Retina (tissue), 1 donor: ENCODE data around the gene ADH1B.
A peak's percentile ranks its signal among the peaks of the same experiment; 100 is the strongest.
"Not testable (repeated sequence)": the region's sequence is repeated elsewhere in the genome, so short reads cannot be mapped to it uniquely, and the experiment has no call there.

ENCODE experiments used
- DNase-seq: peaks from one replicate; pipeline ENCODE4 v3.0.0-alpha.2; 2016

ADH1B gene

GRCh38 chr4:99321241-99322191 is at the start of gene ADH1B:
Gene ADH1B (minus strand): TSS chr4:99321401. CDS start chr4:99321331, 70 bp downstream.
- no peak for DNase-seq

- not testable (repeated sequence) for DNase-seq
Observed at GRCh38 chr4:99367817-99368216, 46.6 kb upstream of the ADH1B start.

- no peak for DNase-seq
Observed at GRCh38 chr4:99366491-99366890, 45.3 kb upstream of the ADH1B start.

- no peak for DNase-seq
Observed at GRCh38 chr4:99362768-99363167, 41.6 kb upstream of the ADH1B start.

- DNase-seq = no peak
Observed at GRCh38 chr4:99361899-99362275, 40.7 kb upstream of the ADH1B start.

GRCh38 chr4:99361268-99361898 is 40.2 kb upstream of the ADH1B start:
- no peak for DNase-seq

- DNase-seq = no peak
Observed at GRCh38 chr4:99359480-99360204, 38.4 kb upstream of the ADH1B start.

GRCh38 chr4:99357948-99358347 is 36.7 kb upstream of the ADH1B start:
- DNase-seq = no peak

- no peak for DNase-seq
Observed at GRCh38 chr4:99356992-99357391, 35.8 kb upstream of the ADH1B start.

GRCh38 chr4:99356149-99356548 is 34.9 kb upstream of the ADH1B start:
- DNase-seq = not testable (repeated sequence)

GRCh38 chr4:99352602-99353537 is 31.7 kb upstream of the ADH1B start, which contains the start of gene ADH1C:
Gene ADH1C (minus strand): TSS chr4:99352746. CDS start chr4:99352675, 71 bp downstream.
- peak; percentile 15 for DNase-seq

- no peak for DNase-seq
Observed at GRCh38 chr4:99351487-99351886, 30.3 kb upstream of the ADH1B start.

- no peak for DNase-seq
Observed at GRCh38 chr4:99349338-99349737, 28.1 kb upstream of the ADH1B start.

GRCh38 chr4:99342624-99343023 is 21.4 kb upstream of the ADH1B start:
- DNase-seq = not testable (repeated sequence)

- DNase-seq = no peak
Observed at GRCh38 chr4:99341426-99341825, 20.2 kb upstream of the ADH1B start.

GRCh38 chr4:99339172-99339571 is 18.0 kb upstream of the ADH1B start:
- no peak for DNase-seq

- DNase-seq = no peak
Observed at GRCh38 chr4:99336553-99336952, 15.4 kb upstream of the ADH1B start.

- no peak for DNase-seq
Observed at GRCh38 chr4:99334880-99335279, 13.7 kb upstream of the ADH1B start.

GRCh38 chr4:99330648-99331047 is 9.4 kb upstream of the ADH1B start:
- DNase-seq = no peak

- DNase-seq = no peak
Observed at GRCh38 chr4:99329876-99330275, 8.7 kb upstream of the ADH1B start.

GRCh38 chr4:99324979-99325378 is 3.8 kb upstream of the ADH1B start:
- DNase-seq = no peak

GRCh38 chr4:99324361-99324760 is 3.2 kb upstream of the ADH1B start:
- DNase-seq = no peak
